NCI-H82 (cell line): Measurements from ENCODE around the gene TMEM131.

Source experiments
- DNase-seq: peaks from one replicate; lab custom pipeline; 2025; lab: John Stamatoyannopoulos, UW

The TMEM131 gene

DNA sequence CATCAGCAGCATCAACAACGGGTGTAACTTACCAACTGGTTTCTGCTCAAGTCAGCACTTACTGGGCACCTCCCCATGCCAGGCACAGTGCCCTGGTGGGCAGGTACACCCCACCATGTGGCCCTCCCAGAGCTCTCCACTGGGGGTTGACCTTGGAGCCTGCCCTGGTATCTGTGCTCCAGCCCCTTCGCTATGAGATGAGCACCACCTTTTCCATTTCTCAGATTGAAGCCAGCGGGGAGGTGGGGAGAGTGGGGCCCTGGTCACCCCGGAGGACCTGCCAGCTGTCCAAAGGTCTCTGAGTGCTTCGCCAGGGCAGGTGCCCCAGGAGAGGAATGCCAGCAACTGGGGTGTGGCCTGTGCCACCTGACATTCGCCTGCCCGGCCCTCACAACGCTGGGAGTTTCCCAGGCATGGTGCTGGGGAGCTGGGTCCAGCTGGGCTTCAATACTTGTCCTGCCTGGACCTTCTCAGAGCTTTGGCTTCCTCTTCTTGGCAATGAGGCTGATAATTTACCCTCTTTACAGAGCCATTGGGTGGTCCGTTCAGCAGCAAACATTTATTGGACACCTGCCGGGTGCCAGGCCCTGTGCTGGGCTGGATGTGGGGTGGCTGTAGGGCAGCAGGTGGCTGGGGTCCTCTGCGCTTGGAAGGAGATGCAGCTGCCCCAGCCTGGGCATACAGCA is 288.2 kb downstream of the TMEM131 start:
- DNase-seq = no peak

DNA sequence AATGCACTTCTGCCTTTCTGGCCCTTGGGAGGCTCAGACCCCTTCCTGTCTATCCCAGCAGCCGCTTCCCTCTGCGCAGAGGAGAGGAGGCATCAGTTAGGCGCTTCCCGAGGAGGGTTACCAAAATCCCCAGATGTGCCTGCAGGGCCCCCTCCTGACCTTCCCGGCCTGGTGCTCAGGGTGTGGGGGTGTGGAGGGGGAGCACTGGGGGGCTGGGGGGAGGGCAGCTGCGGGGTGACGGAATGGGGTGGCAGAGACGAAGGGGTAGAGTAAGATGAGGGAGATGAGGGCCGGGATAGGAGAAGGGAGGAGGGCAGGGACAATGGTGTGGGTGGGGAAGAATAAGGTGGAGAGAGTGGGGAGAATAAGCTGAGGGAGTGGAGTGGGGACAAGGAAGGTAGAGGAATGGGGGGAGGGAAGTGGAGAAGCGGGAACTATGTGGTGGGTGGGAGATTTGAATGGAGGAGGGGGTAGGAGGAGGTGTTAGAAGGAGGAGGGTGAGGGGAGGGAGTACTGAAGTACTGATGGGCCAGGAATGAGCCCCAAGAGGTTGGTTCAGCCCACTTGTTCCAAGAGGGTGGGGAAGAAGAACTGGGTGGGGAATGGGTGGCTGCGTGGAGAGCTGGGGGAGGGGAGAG is 288.9 kb downstream of the TMEM131 start:
- DNase-seq = no peak
